ENCODE results near the gene FAM124B.
A peak's percentile ranks its signal among the peaks of the same experiment; 100 is the strongest.

FAM124B gene

DNA sequence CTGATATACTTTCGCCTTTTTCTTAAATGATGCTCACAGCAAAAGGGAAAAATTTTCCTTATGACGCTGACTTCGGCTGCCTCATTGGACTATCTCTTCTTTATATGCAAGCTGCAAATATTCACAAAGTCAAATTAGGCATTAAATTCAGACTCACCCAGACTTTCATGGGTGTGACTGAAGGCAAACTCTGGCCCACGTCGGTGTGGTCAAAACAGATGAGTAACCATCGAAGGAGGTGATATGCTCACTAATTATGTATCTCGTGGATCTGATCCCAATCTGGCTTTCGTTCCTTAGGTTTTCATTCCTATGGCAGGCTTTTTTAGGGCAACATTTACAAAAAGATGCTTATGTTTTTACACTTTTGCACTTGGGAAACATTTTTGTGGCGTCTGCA, 36.6 kb downstream of the FAM124B start:
- WGBS (ENCODE audit: extremely low coverage, insufficient coverage, insufficient read length) = no CpG with 5 or more reads among the region's 9 CpGs
- no peak overlapping the region for H4K91ac ChIP-seq (ENCODE audit: low read depth, low read length)
- H2AFZ ChIP-seq (ENCODE audit: insufficient read depth, low read length, poor library complexity) = no peak overlapping the region
- H3K27ac ChIP-seq (ENCODE audit: low read depth, low read length) = no peak overlapping the region
- no peaks in the 10 kb centered on the region for H3K4me1 ChIP-seq (ENCODE audit: control insufficient read depth in 1 of 2, insufficient read depth in 2 of 2, low read length in 2 of 2)
- H3K79me1 ChIP-seq (ENCODE audit: low read length) = no peaks in the 10 kb centered on the region
- H2AK5ac ChIP-seq (ENCODE audit: low read length) = no peak overlapping the region
- no peaks in the 10 kb centered on the region for H3K9me3 ChIP-seq (ENCODE audit: insufficient read depth, low read depth, low read length)
- H2BK12ac ChIP-seq (ENCODE audit: low read length) = no peak overlapping the region
- H2BK120ac ChIP-seq (ENCODE audit: insufficient read depth, low read length, poor library complexity) = no peak overlapping the region
- H3K9ac ChIP-seq (ENCODE audit: low read length) = no peak overlapping the region
- no peak overlapping the region for H3K18ac ChIP-seq (ENCODE audit: low read length)
- no peaks in the 10 kb centered on the region for H3K27me3 ChIP-seq (ENCODE audit: insufficient read depth, low read length)
- no peak overlapping the region for H4K8ac ChIP-seq (ENCODE audit: low read depth, low read length)
- no peak overlapping the region for H2BK5ac ChIP-seq (ENCODE audit: low read depth, low read length, poor library complexity)
- no peaks in the 10 kb centered on the region for H3K79me2 ChIP-seq (ENCODE audit: control insufficient read depth, insufficient read depth, low read length, poor library complexity)
- H3K14ac ChIP-seq (ENCODE audit: low read length) = no peak overlapping the region
- no peaks in the 10 kb centered on the region for H3K36me3 ChIP-seq (ENCODE audit: control insufficient read depth in 1 of 2, insufficient read depth in 2 of 2, low read length in 2 of 2)
- no peak overlapping the region for H3K4me2 ChIP-seq (ENCODE audit: low read length)
- no peak overlapping the region for H4K12ac ChIP-seq (ENCODE audit: low read depth, low read length)
- H3K4ac ChIP-seq (ENCODE audit: low read depth, low read length) = no peak overlapping the region
- DNase-seq = no peak
- no peak overlapping the region for H3K4me3 ChIP-seq (ENCODE audit: low read depth, low read length)
- H3K23ac ChIP-seq (ENCODE audit: low read length) = no peak overlapping the region

- Histone ChIP-seq H3K23ac (ENCODE audit: low read length) (no peak overlapping the region), H3K4me2 (ENCODE audit: low read length) (no peak overlapping the region), H3K18ac (ENCODE audit: low read length) (no peak overlapping the region), H3K9me3 (ENCODE audit: insufficient read depth, low read depth, low read length) (no peaks in the 10 kb centered on the region), H3K14ac (ENCODE audit: low read length) (no peak overlapping the region), H2AK5ac (ENCODE audit: low read length) (no peak overlapping the region), H2BK12ac (ENCODE audit: low read length) (no peak overlapping the region), H3K79me2 (ENCODE audit: control insufficient read depth, insufficient read depth, low read length, poor library complexity) (no peaks in the 10 kb centered on the region), H2BK5ac (ENCODE audit: low read depth, low read length, poor library complexity) (no peak overlapping the region), H2BK120ac (ENCODE audit: insufficient read depth, low read length, poor library complexity) (no peak overlapping the region), H4K8ac (ENCODE audit: low read depth, low read length) (no peak overlapping the region), H3K27me3 (ENCODE audit: insufficient read depth, low read length) (no peaks in the 10 kb centered on the region), H3K36me3 (ENCODE audit: control insufficient read depth in 1 of 2, insufficient read depth in 2 of 2, low read length in 2 of 2) (no peaks in the 10 kb centered on the region), H2AFZ (ENCODE audit: insufficient read depth, low read length, poor library complexity) (no peak overlapping the region), H3K79me1 (ENCODE audit: low read length) (no peaks in the 10 kb centered on the region), H3K27ac (ENCODE audit: low read depth, low read length) (no peak overlapping the region), H3K9ac (ENCODE audit: low read length) (no peak overlapping the region), H3K4me3 (ENCODE audit: low read depth, low read length) (no peak overlapping the region), H3K4me1 (ENCODE audit: control insufficient read depth in 1 of 2, insufficient read depth in 2 of 2, low read length in 2 of 2) (no peaks in the 10 kb centered on the region), H4K91ac (ENCODE audit: low read depth, low read length) (no peak overlapping the region), H4K12ac (ENCODE audit: low read depth, low read length) (no peak overlapping the region), H3K4ac (ENCODE audit: low read depth, low read length) (no peak overlapping the region)
- DNase-seq = no peak
- WGBS (ENCODE audit: extremely low coverage, insufficient coverage, insufficient read length) = no CpG with 5 or more reads among the region's 3 CpGs
These were observed 38.6 kb downstream of the FAM124B start for GRCh38 chr2:224363281-224363680.

DNA sequence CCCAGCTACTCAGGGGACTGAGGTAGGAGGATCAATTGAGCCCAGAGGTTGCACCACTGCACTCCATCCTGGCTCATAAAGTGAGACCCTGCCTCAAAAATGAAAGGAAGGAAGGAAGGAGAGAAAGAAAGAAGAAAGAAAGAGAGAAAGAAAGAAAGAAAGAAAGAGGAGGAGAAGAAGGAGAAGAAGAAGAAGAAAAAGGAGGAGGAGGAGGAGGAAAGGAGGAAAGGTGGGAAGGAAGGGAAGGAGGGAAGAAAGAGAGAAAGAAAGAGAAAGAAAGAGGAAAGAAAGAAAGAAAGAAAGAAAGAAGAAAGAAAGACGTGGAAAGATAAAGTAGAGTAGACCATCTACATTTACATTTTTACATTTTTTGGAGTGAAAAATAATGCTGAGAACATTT, 39.8 kb downstream of the FAM124B start:
- H3K27ac ChIP-seq (ENCODE audit: low read depth, low read length) = no peak overlapping the region
- H4K91ac ChIP-seq (ENCODE audit: low read depth, low read length) = no peak overlapping the region
- H2BK120ac ChIP-seq (ENCODE audit: insufficient read depth, low read length, poor library complexity) = no peak overlapping the region
- H4K8ac ChIP-seq (ENCODE audit: low read depth, low read length) = no peak overlapping the region
- no peak overlapping the region for H4K12ac ChIP-seq (ENCODE audit: low read depth, low read length)
- no peak overlapping the region for H3K4me3 ChIP-seq (ENCODE audit: low read depth, low read length)
- no peak overlapping the region for H2BK12ac ChIP-seq (ENCODE audit: low read length)
- no peaks in the 10 kb centered on the region for H3K79me1 ChIP-seq (ENCODE audit: low read length)
- no peak overlapping the region for H3K18ac ChIP-seq (ENCODE audit: low read length)
- no CpG with 5 or more reads among the region's 1 CpG for WGBS (ENCODE audit: extremely low coverage, insufficient coverage, insufficient read length)
- H2AK5ac ChIP-seq (ENCODE audit: low read length) = no peak overlapping the region
- no peaks in the 10 kb centered on the region for H3K36me3 ChIP-seq (ENCODE audit: control insufficient read depth in 1 of 2, insufficient read depth in 2 of 2, low read length in 2 of 2)
- H3K9ac ChIP-seq (ENCODE audit: low read length) = no peak overlapping the region
- no peaks in the 10 kb centered on the region for H3K9me3 ChIP-seq (ENCODE audit: insufficient read depth, low read depth, low read length)
- no peaks in the 10 kb centered on the region for H3K27me3 ChIP-seq (ENCODE audit: insufficient read depth, low read length)
- H3K4ac ChIP-seq (ENCODE audit: low read depth, low read length) = no peak overlapping the region
- H2BK5ac ChIP-seq (ENCODE audit: low read depth, low read length, poor library complexity) = no peak overlapping the region
- no peak for DNase-seq
- H3K4me2 ChIP-seq (ENCODE audit: low read length) = no peak overlapping the region
- no peak overlapping the region for H3K14ac ChIP-seq (ENCODE audit: low read length)
- no peaks in the 10 kb centered on the region for H3K79me2 ChIP-seq (ENCODE audit: control insufficient read depth, insufficient read depth, low read length, poor library complexity)
- no peak overlapping the region for H2AFZ ChIP-seq (ENCODE audit: insufficient read depth, low read length, poor library complexity)
- no peak overlapping the region for H3K23ac ChIP-seq (ENCODE audit: low read length)
- no peaks in the 10 kb centered on the region for H3K4me1 ChIP-seq (ENCODE audit: control insufficient read depth in 1 of 2, insufficient read depth in 2 of 2, low read length in 2 of 2)

GRCh38 chr2:224360801-224361251, 41.1 kb downstream of the FAM124B start:
- H2AK5ac ChIP-seq (ENCODE audit: low read length) = no peak overlapping the region
- H2BK12ac ChIP-seq (ENCODE audit: low read length) = no peak overlapping the region
- H3K27me3 ChIP-seq (ENCODE audit: insufficient read depth, low read length) = no peaks in the 10 kb centered on the region
- H3K36me3 ChIP-seq (ENCODE audit: control insufficient read depth in 1 of 2, insufficient read depth in 2 of 2, low read length in 2 of 2) = no peaks in the 10 kb centered on the region
- H3K4ac ChIP-seq (ENCODE audit: low read depth, low read length) = no peak overlapping the region
- H3K4me2 ChIP-seq (ENCODE audit: low read length) = no peak overlapping the region
- no CpG with 5 or more reads among the region's 3 CpGs for WGBS (ENCODE audit: extremely low coverage, insufficient coverage, insufficient read length)
- no peak overlapping the region for H3K23ac ChIP-seq (ENCODE audit: low read length)
- no peak overlapping the region for H3K4me3 ChIP-seq (ENCODE audit: low read depth, low read length)
- H3K18ac ChIP-seq (ENCODE audit: low read length) = no peak overlapping the region
- H4K12ac ChIP-seq (ENCODE audit: low read depth, low read length) = no peak overlapping the region
- H2BK5ac ChIP-seq (ENCODE audit: low read depth, low read length, poor library complexity) = no peak overlapping the region
- H3K14ac ChIP-seq (ENCODE audit: low read length) = no peak overlapping the region
- DNase-seq = peak in 1 of 2 donors; percentile 37
- no peak overlapping the region for H2AFZ ChIP-seq (ENCODE audit: insufficient read depth, low read length, poor library complexity)
- H3K9me3 ChIP-seq (ENCODE audit: insufficient read depth, low read depth, low read length) = no peaks in the 10 kb centered on the region
- no peaks in the 10 kb centered on the region for H3K4me1 ChIP-seq (ENCODE audit: control insufficient read depth in 1 of 2, insufficient read depth in 2 of 2, low read length in 2 of 2)
- no peak overlapping the region for H3K27ac ChIP-seq (ENCODE audit: low read depth, low read length)
- H4K8ac ChIP-seq (ENCODE audit: low read depth, low read length) = no peak overlapping the region
- H4K91ac ChIP-seq (ENCODE audit: low read depth, low read length) = no peak overlapping the region
- H3K9ac ChIP-seq (ENCODE audit: low read length) = no peak overlapping the region
- H2BK120ac ChIP-seq (ENCODE audit: insufficient read depth, low read length, poor library complexity) = no peak overlapping the region
- no peaks in the 10 kb centered on the region for H3K79me2 ChIP-seq (ENCODE audit: control insufficient read depth, insufficient read depth, low read length, poor library complexity)
- H3K79me1 ChIP-seq (ENCODE audit: low read length) = no peaks in the 10 kb centered on the region

Data from trophoblast cell (in vitro differentiated cells and primary cell).